Jurkat, Clone E6-1 (cell line): ENCODE measurements around the gene SEMA3F. TPM values are rescaled to one million over a fixed set of nuclear protein-coding genes. Genes with fewer than 3 reads are reported as not detected.
A peak's percentile ranks its signal among the peaks of the same experiment; 100 is the strongest.

ENCODE experiments used
- DNase-seq: peaks from one replicate; pipeline ENCODE4 v3.0.0-alpha.2; 2011; ENCODE audit warnings: low read depth, low spot score
- H3K4me3 ChIP-seq: 2 replicates; pipeline ENCODE4 v1.5.1; 2011; ENCODE audit warnings: mild to moderate bottlenecking, low read length, control low read depth, moderate library complexity
- polyA plus RNA-seq: library from polyadenylated mRNA; unstranded; fragments of >200 nt; gene quantifications from one replicate; pipeline ENCODE4 v1.2.1, GENCODE V29; 2012; ENCODE audit warnings: missing spikeins; ENCODE audit not compliant: insufficient read length, insufficient read depth

SEMA3F gene
- 3.8 TPM for polyA plus RNA-seq

DNA sequence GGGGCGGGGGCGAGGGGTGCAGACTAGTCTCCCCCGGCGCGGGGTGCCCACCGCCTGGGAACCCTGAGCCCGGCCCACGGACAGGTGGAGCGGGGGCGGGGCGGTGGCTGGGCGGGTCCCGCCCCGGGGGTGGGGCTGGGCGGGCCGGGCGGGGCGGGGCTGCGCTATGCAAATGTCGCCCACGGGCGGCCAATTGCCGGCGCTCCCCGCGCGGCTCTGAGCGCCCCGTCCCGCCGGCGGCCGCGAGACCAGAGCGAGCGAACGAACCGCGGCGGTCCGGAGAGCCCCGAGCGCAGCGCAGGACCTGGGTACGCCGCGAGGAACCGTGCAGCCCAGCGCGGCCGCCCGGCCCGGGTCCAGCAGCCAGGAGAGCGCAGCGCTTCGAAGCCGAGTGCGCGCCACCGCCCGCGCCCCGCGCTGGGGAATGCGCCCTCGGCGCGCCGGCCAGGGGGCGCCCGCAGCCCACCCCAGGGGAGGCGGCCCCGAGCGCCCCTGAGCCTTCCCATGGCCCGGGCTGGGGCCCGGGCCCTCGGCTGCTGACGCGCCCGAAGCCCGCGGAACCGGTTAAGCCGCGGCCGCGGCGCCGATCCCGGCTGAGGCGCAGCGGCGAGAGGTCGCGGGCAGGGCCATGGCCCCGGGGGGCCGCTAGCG, at the start of gene SEMA3F:
Gene SEMA3F (plus strand): TSS at position 485 of the 651 bp plus-strand sequence. CDS start 4,299 bp downstream, outside the sequence.
- DNase-seq: peak; percentile 15
- peak within 1 kb of the TSS; percentile 32 for H3K4me3 ChIP-seq

DNA sequence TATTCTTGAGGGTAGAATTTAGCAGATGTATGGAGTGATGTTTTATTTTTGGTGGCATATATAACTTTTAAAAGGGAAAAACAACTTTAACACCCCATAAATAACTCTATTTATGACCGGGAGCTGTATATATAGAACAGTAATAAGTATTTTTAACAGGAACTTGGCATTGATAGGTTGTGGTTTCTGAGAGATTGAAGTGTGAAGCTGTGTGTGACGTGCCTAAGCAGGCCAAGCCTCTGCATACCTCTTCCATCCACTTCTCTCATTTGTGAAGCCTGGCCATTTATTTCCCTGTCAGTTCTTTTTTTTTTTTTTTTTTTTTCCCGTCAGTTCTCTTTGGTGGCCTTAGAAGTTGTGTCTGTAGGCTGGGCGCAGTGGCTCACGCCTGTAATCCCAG, 43.4 kb upstream of the SEMA3F start:
- no peak overlapping the region for H3K4me3 ChIP-seq
- DNase-seq: no peak

DNA sequence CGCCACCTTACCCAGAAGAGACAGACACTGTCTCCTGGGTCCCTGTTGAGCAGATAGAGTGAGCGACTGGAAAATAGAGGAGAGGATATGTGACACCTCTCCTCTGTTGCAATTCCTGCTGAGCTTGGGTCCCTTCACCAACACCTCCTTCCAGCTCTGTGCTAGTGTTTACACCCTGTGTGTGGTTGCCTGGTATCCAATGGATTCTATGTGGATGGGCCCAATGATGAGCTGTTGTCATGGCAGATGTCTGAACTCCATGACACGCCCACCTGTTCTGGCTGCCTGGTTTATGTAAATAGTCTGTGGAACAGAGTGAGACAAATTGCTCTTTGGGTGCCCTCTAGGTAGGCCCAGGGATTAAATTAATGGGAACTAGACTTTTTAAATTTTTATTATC, 42.7 kb upstream of the SEMA3F start:
- DNase-seq: no peak
- no peak overlapping the region for H3K4me3 ChIP-seq

DNA sequence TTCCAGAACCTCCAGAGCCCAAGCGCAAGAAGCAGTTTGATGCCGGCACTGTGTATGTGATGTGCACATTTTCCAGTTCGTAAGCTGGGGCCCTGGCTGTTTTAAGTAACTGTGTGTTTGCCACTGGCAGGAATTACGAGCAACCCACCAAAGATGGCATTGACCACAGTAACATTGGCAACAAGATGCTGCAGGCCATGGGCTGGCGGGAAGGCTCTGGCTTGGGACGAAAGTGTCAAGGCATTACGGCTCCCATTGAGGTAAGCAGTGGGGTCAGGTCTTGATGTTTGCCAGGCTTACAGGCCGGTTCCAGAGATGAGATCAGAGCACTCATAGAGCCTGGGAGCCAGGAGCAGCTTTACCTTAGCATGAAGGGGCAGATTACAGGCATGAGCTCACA, 38.0 kb upstream of the SEMA3F start:
- DNase-seq: no peak
- no peak overlapping the region for H3K4me3 ChIP-seq

DNA sequence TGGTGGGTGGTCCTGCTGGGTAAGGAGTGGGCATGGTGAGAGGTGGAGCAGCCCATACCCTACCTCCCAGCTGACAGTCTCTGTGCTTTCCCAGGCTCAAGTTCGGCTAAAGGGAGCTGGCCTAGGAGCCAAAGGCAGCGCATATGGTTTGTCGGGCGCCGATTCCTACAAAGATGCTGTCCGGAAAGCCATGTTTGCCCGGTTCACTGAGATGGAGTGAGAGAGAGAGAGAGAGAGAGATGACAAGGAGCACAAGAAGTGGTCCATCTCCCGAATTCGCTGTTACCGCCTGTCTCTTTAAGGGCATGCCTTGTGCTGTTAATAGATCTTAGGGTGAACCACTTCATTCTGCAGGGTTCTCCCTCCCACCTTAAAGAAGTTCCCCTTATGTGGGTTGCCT, 36.9 kb upstream of the SEMA3F start:
- DNase-seq: no peak
- H3K4me3 ChIP-seq: no peak overlapping the region

DNA sequence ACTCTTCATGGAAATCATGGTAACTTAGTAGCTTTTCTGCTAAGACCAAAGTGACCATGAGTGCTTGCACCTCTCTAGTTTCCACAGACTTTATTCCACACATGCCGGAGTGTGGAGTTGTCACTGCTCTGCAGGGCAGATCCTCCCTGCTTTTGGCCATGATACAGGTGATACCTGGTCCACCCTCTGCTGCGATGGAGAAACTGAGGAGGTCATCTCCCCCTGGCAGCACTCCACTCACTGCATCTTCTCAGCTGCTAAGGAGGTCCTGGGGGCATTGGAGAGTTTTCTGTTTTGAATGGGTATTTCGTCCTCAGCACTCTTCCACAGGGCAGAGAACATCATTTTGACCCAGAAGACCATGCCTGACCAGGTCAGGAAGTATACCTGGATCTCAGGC, 35.3 kb upstream of the SEMA3F start:
- no peak overlapping the region for H3K4me3 ChIP-seq
- DNase-seq: no peak

DNA sequence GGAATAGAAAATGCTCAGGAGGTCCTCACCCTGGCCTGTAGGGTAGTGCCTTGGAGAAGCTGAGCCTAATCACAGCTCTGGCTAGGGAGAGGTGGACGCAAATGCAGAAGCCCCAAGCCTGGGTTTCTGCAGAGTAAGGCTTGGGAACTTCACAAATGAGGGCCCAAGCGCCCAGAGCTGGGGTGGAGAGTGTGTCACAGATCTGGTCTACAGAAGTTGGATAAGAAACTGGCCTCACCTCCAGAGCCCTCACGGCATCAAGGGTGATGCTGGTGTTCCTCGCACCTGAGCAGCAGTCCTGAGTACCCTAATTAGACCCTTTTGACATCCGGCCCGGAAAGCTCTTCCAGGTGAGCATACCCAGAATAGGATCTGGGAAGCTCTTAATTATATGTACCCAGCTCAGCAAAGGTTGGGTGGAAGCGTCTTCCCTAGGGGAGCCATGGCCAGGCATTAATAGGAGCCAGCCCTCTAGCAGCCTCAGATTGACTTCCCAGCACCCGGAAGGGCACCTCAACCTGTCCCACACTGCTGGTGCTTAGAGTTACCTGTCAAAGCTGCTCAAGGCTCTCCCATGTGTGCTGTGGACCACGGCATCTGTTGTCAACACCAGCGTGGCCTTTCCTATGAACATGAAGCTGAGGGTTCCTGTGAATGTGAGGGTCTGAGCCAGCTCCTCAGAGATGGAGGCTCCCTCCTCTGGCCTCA, 34.6 kb upstream of the SEMA3F start:
- no peak overlapping the region for H3K4me3 ChIP-seq
- DNase-seq: no peak

DNA sequence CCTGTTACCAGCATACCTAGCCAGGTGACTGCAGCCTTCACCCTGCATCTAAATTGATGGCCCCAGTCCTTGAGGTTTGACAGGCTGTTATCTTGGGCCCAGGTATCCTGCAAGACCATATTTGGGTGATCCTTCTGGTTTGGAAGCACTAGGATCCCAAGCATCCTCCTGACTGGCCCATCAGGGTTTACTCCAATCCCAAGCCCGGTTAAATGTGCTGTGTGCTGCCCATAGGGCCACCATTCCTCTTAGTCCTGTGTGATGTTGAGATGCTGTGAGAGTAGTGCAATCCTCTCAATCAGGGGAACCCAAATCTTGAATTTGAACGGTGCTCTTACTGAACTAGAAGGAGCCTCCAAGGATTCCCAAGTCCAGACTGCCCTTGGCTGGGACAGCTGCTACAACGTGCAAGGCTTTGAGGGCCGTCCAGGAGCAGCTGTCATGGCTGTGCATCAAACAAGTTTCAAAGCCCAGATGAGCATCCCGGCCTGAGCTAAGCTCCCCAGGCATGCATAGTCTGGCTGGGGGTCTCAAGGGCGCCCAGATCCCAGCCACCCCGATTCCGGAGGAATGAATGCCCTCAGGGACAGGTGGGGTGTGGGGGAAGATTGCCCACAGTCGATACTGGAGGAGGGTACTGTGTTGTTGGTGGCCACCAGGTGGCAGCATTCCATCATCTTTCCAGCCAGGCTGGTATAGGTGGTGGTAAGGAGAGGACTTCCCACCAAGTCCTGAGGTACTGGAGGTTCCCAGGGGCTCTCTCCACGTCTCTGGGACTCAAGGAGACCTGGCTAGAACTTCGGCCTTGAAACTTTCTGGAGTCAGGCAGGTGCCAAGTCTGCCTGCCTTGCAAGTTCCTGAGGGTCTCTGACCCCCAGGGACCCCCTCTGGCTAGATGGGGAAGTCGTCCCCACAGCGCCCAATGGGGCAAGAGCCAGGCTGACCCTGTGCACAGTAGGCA, 33.8 kb upstream of the SEMA3F start:
- peak; percentile 65 for DNase-seq
- no peak overlapping the region for H3K4me3 ChIP-seq

DNA sequence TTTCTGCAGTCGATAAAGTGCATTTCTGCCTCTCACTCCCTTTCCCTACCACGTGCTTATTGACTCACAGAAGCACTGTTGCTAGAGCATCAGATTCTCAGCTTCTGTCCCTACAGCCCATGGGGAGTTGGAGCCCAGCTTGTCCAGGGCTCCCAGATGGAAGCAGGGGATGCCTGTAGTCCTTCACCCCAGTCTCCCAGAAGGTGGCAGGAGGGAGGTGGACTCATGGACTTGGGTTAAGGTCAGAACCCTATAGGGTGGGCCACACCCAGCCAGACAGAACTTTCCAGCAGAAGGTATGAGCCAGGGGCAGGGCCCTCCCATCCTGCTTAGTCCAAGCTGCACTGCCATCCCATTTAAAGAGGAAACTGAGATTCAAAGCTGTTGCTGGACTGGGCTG, 33.1 kb upstream of the SEMA3F start:
- no peak overlapping the region for H3K4me3 ChIP-seq
- no peak for DNase-seq

DNA sequence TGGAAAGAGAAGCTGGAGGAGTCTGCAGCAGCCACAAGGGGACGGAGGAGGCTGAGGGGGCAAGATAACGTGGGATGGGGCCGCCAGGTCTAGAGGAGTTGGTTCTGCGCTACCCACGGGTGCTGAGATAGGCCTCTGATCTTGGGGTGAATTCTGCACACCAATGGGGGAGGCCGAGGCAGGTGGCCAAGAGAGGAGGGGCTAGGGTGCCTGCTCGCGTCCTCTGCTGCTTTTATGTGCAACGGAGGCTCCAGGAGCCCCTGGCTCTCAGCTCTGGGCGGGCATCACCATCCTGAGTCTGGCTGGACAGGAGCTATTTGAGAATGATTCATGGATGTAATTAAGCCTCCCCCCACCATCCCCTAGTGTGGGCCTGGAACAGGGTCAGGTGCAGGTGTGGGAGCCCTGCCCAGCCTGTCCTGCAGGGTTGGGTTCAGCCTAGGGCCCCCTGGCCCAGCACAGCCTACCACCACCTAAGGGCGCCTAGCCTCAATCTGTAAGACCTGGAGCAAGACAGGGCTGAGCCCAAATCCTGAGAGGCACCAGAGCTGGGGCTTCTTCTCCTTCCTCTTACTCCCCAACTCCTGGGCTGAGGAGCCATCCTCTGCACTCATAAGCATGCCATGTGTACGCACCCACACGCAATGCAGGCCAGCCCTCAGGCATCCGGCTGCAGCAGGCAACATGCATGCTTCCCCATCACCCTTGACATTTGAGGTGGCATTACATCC, 32.3 kb upstream of the SEMA3F start:
- DNase-seq: no peak

DNA sequence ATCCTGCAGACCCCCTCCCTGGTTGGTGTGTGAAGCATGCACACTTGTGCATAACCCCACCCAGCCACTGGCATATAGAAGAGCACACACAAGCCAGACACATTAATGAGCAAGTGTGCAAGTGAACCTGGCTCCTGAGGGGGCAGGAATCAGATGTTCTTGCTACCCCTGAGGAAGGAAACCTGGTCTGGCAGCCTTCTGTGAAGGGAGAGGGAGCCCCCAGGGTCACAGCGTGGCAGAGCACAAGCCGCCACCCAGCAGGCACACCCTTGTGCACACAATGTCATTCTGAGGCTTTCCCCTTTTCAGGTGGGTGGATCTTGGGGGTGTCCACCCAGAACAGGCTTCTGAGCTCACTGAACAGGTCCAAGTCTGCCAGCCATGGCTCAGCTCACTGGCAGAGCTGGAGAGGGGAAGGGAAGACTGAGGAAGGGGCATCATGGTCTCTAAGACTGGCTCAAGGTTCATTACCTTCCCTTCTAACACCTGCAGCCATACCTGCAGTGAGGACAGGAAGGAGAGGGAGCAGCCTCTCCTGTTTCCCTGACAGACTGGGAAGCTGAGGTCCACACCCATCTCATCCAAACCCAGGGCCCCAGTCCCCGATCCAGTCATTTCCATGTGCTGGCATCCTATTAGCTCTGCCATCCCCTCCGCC, 31.6 kb upstream of the SEMA3F start:
- no peak overlapping the region for H3K4me3 ChIP-seq
- no peak for DNase-seq

More for the DNA sequence above, 32.3 kb upstream of the SEMA3F start:
- no peak overlapping the region for H3K4me3 ChIP-seq

DNA sequence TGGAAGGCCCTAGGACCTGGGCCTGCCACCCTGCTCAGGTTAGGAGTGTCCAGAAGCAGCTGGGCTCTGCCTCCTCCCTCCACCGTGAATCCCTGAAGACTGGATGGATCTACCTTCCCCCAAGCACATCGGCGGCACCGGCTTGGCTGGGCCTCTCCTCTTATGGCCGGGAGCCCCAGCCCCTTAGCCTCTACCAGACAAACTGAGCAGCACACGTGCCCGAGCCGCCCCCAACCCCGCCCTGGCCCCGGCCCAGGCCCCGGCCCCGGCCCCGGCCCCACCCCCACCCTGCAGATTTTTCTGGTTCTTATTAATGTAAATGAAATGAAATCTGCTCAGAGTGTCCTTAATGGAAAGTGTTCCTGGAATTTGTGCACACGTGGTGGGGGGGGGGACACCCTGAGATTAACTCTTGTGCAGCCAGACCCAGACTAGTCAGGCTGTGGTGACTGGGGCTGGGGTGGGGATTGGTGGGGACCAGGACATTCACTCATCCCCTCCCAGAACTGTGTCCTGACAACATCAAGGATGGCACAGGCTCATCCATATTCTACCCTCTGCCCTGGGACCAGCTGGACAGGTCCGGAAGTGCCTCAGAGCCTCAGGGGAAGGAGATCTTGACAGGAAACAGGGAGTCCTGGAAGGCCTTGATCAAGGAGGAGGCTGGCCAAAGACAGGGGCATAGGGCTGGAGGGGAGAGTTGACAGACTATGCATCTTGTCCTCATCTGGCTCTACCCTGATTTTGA, 30.9 kb upstream of the SEMA3F start:
- H3K4me3 ChIP-seq: no peak overlapping the region
- no peak for DNase-seq

DNA sequence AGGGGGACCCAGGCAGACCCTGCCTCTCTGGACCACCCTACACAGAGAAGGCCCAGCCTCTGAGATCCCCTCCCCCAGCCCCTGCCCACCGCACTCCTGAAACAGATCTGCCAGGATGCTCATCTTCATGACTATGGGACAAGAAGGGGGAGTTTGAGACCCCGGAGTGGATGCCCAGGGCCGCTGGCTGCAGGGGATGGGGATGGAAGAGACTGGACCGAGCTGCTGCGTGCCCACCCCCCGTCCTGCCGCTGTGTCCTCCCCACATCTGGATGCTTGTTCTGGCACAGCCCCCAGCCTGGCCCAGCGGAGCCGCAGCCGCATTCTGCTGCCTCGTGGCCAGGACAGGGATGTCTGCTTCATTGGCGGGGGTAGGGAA, 30.3 kb upstream of the SEMA3F start:
- H3K4me3 ChIP-seq: no peak overlapping the region
- DNase-seq: no peak

DNA sequence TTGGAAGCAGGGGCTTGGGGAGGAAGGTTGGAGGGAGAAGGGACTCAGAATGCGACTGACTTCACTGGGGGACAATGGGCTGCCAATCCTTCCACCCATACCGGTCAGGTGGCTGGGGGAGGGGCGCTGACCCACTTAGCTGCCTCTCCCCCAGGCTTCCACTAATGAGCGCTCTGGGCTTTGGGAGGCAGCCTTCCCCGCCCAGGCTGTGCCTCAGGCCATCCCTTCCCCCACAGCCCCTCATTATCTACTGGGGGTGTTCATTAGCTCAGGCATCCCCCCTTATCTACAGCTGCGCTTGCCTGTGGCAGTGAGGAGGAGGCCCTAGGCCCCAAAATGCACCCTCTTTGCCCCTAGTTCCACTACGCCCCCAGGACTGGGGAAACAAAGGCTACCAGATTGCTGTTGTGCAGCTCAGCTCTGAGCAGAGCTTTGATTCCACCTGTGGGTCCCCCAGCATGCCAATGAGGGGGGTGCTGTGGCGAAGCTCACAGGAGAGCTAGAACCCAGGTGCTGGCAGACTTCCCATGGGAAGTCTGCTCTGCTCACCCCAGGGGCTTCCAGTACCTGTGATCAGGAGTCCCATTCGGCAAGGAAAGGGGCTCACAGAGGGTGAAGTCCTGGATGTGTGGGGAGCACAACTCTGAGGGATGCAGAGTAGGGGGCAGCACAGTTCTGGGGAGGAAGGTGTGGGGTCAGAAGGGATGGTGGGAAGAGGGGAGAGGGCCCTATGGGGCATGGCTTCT, 29.4 kb upstream of the SEMA3F start:
- no peak overlapping the region for H3K4me3 ChIP-seq
- DNase-seq: no peak

DNA sequence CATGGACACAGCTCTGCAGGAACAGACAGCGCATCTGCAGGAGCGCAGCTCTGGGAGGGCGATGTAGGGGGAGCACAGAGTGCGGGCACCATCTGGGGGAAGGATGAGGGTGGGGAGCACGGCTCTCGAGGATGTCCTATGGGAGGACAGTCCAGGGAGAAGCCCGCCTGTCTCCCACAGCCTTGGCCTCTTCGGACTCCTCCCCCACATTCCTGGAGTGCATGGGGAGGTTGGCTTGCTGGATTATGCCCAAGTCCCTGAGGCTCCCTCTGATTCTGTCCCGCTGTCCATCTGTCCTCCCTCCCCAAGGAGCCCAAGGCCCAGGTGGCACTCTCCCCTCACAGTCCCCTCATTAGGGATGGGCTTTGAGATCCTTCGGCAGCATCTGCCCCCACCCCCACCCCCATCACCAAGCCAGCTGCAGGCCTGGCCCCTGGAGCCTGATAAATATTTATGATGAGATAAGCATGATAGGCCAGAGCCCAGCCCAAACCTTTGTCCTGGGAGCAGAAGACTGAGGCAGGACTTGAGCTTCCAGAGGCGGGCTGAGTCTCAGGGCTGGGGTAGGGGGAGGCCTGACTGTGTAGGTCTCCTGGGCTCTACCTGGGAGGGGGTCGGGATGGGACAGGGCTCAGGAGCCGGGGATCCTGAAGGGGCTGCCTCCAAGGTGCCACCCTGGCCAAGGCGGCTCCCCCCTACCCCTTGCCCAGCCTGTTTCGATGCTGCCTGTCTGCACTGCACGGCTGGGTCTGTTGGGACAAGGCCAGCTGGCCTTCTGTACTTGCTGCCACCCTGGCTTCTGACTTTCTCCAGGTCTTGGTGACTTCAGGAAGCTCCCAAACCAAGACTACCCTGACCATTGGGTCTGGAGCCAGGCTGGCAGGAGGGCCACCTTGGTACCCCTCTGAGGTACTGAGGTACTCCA, 28.6 kb upstream of the SEMA3F start:
- DNase-seq: no peak
- H3K4me3 ChIP-seq: no peak overlapping the region

DNA sequence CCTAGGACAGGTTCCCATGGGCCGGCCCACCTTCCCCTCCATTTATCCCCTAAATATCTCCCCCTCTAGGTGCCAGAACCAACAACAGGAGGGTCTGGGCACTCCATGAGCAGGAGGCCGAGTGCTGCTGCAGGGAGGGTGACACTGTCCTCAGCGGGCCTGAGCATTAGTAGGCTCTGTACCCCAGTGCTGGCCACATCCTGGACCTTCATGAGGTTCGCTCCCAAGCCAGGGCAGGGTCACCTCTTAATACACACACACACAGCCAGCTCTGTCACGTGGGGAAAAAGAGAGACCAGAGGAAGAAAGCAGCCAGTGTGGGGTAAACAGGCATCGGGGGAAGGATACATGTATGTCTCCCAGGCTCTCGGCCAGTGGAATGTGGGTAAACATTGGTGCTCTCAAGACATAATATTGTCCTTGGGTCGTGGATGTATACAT, 27.9 kb upstream of the SEMA3F start:
- DNase-seq: no peak
- H3K4me3 ChIP-seq: no peak overlapping the region
